HG02884 (cell line): Measurements from ENCODE around the gene OR51B2.
"Not testable (repeated sequence)": the region's sequence is repeated elsewhere in the genome, so short reads cannot be mapped to it uniquely, and the experiment has no call there.

Source experiments
- ATAC-seq: cut with Tn5 transposase; IDR thresholded peaks from one replicate; pipeline ENCODE4 v1.9.1; 2021; ENCODE audit warnings: mild to moderate bottlenecking, moderate library complexity; ENCODE audit not compliant: unreplicated experiment

OR51B2 gene

DNA sequence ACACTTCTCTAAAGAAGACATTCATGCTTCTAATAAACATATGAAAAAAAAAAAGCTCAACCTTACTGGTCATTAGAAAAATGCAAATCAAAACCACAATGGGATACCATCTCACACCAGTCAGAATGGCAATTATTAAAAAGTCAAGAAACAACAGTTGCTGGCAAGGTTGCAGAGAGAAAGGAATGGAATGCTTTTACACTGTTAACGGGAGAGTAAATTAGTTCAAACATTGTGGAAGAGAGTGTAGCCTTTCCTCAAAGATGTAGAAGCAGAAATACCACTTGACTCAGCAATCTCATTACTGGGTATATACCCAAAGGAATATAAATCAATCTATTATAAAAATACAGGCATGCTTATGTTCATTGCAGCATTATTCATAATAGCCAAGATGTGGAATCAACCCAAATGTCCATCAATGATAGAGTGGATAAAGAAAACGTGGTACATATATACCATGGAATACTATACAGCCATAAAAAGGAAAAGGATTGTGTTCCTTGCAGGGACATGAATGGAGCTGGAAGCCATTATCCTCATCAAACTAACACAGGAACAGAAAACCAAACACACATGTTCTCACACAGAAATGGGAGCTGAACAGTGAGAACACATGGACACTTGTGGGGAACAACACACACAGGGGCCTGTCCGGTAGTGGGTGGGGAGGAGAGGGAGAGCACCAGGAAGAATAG lies 10.6 kb downstream of the OR51B2 start:
- not testable (repeated sequence) for ATAC-seq

DNA sequence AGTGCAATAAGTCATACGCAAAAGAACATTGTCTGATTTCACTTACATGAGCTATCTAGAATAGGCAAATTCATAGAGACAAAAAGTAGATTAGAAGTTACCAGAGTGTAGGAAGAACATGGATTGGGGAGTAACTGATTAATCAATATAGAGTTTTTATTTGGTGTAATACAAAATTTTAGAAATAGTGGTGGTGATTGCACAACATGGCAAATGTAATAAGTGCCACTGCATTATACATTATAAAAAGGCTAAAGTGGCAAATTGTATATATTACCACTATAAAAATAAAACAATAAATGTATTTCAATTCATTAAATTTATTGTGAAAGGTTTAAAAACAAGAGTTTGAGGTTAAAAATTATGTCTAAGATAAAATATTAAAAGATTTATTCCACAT lies 13.7 kb downstream of the OR51B2 start:
- ATAC-seq = no peak

DNA sequence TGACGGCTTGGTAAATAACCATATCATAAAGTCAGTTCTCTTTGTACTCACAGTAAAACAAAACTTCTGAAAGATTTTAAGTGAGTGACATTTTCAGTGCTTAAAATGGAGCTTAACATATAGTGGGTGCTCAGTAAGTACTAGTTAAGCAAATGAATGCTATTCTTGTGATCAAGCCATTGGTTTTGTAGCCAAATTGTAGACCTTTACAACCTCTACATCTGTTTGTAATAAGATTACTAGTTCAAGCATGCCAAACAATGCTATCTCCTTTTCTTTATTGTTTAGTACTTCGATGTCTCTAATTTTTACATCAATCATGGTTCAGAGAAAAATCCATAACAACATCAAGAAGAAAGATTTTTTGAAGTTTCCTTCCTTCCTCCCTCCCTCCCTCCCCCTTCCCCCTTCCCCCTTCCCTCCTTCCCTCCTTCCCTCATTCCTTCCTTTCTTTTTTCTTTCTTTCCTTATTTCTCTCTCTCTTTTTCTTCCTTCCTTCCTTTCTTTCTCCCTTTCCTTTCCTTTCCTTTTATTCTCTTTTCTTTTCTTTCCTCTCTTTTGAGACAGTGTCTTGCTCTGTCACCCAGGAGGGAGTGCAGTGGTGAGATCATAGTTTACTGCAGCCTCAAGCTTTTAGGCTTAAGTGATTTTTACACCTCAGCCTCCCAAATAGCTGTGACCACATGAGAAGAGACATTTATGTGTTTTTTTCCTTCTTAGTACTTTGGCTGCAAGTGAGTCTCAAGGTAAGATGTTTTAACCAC lies 16.7 kb downstream of the OR51B2 start:
- ATAC-seq = no peak

DNA sequence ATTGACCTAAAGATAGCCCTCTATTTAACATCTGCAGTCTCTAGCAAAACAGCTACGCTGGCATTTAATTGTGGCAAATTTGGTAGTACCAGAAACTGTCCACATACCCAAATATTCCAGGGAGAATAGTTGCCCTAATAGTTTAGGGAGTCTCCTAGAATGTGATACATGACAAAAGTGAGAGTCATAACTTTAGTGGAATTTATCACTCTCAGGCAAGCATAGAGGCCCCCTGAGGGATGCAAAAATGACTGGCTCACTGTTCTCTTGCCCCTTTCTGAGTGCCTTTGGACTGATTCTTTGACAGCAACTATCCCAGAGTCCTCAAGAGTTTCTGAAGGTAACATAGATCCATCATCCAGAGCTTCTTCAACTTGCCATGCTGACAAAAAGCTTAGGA lies 20.1 kb downstream of the OR51B2 start:
- no peak for ATAC-seq

DNA sequence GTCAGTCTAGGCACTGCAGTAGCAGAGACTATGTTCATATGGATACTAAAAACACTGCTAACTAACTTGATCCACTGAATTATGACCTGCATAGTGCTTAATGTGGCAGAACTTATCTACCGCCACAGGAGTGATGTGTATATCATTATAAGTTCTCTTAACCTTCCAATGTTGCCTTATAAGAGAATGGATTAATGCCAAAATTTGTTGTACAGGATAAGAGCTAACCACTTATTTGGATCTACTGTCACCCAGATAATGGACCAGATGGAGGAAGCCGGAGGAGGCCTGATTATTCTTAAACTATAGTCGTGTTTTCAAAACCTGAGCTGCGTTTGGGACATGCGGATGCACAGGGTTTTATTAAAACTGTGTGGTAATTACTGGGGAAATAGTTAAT lies 20.5 kb downstream of the OR51B2 start:
- ATAC-seq = no peak

DNA sequence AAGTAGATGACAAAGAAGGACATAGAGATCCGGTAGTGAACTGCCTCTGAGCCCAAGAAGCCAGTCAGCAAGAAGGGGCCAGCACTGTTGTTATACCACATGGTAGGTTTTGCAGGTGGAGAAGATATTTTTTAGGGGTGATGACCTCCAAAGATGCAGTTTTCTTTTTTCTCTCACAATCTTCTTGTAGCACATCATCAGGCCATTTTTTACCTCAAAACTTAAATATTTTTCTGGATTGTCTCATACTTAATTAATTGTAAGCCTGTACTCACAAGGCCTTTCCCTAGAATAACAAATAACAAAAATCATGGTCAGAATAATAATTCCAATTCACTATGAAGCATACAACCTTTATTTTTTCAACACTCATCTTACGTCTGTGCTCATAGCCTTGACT lies 22.3 kb downstream of the OR51B2 start, which contains the start of gene OR51B4:
TSS of gene OR51B4 (minus strand) at position 101 of the 400 bp plus-strand sequence. CDS start at position 101, 0 bp downstream.
- ATAC-seq = no peak

DNA sequence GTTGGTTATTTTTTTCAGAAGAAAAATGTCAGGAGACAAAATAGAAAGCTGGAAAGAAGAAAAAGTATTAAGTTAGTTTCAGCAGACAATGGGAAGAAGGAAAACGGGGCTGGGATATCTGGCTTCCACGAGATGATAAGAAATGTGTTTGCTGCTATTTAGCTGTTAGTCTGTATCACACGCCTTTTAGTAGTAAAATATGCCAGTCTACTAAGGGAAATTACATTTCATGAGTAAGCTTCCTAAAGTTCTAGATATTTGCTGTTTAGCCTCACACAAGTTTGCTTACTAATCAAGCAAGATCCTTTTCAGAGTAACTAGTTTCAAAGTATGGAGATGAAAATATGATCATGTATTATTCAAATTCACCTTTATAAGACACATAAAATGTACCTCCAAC lies 23.8 kb downstream of the OR51B2 start:
- ATAC-seq = no peak

DNA sequence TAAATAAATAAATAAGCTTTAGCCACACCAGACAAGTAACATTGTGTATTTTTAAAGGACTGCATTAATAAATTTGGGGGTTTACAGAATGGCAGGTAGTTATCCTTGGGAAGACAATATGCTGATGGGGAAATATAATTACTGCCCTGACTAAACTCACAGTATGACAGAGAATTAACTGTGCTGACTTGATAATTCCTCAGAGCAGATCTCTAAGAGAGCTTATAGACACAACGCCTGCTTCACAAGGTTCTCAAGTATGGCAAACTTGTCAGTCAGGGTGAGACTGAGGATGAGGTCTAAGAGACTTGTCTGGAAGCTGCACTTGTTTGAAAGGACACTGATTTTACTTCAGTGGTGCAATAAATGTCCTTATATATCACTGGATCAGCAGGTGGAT lies 25.6 kb downstream of the OR51B2 start:
- ATAC-seq = no peak

DNA sequence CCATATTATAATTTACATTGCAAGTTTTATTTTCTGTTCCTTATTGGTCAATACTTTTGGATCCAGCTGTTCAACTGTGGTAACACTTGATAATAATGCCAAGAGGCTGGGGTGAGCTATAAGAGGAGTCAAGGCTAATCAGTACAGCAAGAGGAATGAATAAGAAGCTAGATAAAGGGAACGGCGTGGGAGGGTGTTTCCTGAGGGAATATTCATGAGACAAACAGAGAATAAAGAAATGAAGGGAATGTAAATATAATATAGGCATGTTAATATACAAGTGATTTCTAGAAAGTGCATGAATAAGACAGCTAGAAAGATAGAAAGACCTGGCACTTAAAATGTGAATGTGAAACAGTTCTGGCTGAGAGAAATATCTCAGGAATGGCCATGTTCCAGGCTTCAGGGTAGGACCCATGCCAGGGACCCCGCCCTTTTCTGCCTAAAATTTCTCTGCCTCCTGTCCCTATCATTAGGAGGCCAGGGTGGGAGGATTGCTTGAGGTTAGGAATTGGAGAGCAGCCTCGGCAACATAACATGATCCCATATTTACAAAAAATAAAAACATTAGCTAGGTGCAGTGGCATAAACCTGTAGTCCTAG lies 26.3 kb downstream of the OR51B2 start:
- ATAC-seq = no peak

DNA sequence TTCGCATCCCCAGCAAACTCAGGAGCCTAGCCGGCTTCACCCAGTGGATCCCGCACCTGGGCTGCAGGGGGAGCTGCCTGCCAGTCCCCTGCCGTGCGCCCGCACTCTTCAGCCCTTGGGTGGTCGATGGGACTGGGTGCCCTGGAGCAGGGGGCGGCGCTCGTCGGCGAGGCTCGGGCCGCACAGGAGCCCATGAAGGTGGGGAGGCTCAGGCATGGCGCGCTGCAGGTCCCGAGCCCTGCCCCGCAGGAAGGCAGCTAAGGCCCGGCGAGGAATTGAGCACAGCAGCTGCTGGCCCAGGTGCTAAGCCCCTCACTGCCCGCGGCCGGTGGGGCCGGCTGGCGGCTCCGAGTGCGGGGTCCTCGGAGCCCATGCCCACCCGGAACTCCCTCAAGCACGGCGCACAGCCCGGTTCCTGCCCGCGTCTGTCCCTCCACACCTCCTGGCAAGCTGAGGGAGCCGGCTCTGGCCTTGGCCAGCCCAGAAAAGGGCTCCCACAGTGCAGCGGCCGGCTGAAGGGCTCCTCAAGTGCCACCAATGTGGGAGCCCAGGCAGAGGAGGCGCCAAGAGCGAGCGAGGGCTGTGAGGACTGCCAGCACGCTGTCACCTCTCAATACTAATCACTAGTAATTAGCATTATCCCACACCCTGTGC lies 29.6 kb downstream of the OR51B2 start:
- not testable (repeated sequence) for ATAC-seq

DNA sequence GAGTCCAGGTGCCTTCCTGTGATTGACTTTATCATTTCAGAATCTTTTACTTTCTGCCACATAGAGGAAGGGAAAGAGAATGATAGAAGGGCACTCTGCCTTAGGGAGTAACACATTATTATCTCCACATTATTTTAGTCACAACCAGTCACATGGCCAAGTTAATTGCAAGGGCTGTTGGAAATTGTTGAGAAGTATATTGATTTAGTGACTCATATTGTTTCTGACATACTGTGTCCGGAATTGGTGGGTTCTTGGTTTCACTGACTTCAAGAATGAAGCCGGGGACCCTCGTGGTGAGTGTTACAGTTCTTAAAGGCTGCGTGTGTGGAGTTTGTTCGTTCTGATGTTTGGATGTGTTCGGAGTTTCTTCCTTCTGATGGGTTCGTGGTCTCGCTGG lies 31.1 kb downstream of the OR51B2 start:
- no peak for ATAC-seq

DNA sequence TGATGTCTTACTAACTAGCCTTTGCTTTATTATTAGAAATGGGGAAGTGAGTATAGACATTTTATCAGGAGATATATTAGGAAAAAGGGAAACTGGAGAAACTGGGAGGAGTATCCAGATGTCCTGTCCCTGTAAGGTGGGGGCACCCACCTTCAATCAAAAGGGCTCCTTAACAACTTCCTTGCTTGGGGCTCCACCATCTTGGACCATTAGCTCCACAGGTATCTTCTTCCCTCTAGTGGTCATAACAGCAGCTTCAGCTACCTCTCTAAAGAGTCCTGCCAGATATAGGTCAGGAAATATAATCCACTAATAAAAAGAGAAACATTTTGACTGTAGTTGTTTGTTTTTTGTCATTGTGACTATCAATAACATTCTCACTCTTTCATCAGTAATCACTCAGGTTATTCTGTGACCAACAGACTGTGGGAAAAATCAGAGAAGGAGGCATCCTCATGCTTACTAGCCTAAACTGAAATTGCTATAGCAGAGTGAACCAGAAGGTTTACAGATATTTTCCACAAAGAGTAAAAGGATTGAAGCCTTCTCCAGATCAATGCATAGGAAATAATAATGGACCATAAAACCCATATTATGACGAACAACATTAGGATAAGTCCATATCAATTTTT lies 32.8 kb downstream of the OR51B2 start:
- ATAC-seq = peak; percentile 98

DNA sequence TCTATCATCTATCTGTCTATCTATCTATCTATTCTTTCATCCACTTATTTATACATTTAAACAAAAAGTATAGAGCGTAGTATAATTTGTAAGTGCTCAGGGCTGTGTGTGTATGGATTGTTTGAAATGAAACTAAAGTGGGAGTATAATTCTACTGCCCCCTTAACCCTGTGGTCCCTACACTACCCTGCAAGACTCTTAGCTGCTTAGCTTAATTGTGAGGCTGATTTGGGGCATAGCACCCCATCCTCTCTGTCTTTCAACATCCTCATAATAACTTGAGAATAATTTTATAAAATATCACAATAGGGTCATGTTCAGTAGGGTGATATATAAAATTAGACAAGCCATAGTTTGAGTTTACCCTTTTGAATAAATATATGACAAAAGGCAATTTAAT lies 34.0 kb downstream of the OR51B2 start:
- no peak for ATAC-seq

DNA sequence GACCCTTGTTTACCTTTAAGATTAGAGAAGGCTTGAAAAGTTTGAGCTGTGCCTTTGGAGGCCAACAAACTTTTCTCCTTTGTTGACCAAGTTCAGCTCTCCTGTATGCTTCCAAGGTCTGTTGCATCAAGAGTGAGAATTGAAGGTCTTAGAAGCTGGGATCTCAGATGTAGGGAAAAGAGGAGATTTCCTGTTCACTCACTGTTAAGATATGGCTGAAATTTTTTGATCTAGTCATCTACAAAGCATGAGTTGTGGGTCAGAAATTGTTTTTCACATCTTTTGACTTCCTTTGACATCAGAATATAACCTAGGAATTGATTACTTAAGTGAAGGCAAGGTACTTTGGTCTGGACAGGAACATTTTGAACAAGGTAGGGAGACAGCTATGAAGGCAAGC lies 34.4 kb downstream of the OR51B2 start:
- no peak for ATAC-seq

DNA sequence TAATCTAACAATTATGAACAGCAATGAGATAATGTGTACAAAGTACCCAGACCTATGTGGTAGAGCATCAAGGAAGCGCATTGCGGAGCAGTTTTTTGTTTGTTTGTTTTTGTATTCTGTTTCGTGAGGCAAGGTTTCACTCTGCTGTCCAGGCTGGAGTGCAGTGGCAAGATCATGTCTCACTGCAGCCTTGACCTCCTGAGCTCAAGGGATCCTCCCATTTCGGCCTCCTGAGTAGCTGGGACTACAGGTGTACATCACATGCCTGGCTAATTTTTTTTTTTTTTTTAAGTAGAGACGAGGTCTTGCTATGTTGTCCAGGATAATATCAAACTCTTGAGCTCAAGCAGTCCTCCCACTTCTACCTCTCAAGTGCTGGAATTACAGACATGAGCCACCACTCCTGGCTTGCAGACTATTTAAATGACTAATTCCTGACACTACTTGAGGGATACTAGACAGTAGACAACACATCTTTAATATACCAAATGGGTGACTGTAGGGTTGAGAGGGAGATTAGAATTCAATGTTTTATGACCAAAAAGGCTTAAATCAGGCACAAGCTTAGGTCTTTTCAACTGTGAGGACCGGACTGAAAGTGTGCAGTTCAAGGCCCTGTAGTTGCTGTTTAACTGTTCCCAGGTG lies 35.1 kb downstream of the OR51B2 start:
- no peak for ATAC-seq

DNA sequence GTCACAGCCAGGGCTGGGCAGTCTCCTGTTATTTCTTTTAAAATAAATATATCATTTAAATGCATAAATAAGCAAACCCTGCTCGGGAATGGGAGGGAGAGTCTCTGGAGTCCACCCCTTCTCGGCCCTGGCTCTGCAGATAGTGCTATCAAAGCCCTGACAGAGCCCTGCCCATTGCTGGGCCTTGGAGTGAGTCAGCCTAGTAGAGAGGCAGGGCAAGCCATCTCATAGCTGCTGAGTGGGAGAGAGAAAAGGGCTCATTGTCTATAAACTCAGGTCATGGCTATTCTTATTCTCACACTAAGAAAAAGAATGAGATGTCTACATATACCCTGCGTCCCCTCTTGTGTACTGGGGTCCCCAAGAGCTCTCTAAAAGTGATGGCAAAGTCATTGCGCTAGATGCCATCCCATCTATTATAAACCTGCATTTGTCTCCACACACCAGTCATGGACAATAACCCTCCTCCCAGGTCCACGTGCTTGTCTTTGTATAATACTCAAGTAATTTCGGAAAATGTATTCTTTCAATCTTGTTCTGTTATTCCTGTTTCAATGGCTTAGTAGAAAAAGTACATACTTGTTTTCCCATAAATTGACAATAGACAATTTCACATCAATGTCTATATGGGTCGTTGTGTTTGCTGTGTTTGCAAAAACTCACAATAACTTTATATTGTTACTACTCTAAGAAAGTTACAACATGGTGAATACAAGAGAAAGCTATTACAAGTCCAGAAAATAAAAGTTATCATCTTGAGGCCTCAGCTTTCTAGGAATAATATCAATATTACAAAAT lies 35.8 kb downstream of the OR51B2 start:
- no peak for ATAC-seq

DNA sequence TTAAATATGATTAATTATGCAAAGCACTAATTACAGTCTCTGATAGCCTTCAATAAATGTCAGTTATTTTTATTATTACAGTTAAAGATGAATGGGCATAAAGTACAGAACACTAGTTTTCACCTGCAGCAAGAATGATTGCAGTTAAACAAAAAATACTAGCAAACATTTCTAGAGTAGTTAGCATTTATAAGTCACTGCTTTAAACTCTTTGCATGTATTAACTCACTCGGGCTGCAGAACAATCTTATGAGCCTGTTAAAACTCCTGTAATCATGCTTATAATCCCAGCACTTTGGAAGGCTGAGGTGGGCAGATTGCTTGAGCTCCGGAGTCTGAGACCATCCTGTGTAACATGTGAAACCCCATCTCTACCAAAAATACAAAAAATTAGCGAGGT lies 37.2 kb downstream of the OR51B2 start:
- no peak for ATAC-seq

DNA sequence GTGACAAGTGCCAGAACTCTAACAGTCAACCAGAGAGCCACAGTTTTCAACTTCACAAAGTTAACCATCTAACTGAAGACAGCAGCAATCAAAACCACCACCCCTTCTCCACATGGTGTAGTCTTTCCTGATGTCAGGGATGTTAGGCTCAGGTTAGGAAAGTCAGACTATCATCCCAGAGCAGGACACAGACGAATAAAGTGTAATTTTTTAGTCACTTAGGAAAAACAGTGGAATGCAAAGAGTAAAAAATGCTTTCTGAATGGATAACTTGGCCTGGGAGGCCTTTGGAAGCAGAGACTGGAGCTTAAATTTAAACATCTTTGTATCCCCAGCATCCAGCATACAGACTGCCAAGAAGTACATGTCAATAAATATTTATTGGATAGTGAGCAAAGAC lies 37.7 kb downstream of the OR51B2 start:
- ATAC-seq = no peak

DNA sequence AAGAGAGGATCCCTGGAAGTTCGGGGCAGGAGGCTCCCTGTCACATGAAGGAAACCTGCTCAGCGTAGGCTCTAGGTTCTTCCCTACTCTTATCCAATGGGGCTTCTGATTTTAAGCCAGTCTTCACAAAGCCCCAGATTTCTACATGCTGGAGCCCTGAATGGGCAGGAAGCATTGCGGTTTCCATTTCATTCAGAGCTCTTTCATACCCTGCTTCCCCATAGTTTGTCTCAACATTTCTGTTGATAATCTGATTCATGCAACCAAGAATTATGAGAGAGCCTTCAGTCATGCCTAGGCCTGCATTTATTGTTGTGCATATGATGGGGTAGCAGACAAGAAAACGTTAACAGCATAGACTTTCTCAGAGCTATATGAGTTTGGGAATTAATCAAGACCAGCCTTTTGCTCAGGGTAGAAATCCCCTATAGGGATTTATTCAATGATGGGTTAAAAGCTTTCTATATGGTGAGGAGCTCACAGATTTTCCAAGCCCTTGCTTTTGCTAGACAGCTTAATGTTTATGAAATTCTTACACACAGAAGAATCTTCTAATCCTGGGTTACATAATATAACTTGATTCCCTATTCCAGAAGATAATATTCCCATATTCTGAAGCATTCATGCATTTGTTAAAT lies 38.3 kb downstream of the OR51B2 start:
- ATAC-seq = no peak
